HEK293 (cell line): Measurements from ENCODE around the gene EPS8.

Experiments used
- ZBTB20 ChIP-seq: fragments of 450-650 bp; formaldehyde crosslinking; IDR thresholded peaks from 2 replicates; pipeline ENCODE4 v1.5.1; 2016; ENCODE audit warnings: missing biosample characterization, missing genetic modification characterization
- ZEB2 ChIP-seq: fragments of 450-650 bp; formaldehyde crosslinking; IDR thresholded peaks from 2 replicates; pipeline ENCODE4 v1.5.1; 2016; ENCODE audit warnings: missing biosample characterization, missing genetic modification characterization
- ZFP3 ChIP-seq: fragments of 450-650 bp; formaldehyde crosslinking; IDR thresholded peaks from 2 replicates; pipeline ENCODE4 v1.5.1; 2016; ENCODE audit warnings: low read depth, missing biosample characterization, missing genetic modification characterization
- ZNF146 ChIP-seq: fragments of 450-650 bp; formaldehyde crosslinking; IDR thresholded peaks from 2 replicates; pipeline ENCODE4 v1.5.1; 2016; ENCODE audit warnings: missing biosample characterization, missing genetic modification characterization
- ZNF292 ChIP-seq: fragments of 450-650 bp; formaldehyde crosslinking; IDR thresholded peaks from 2 replicates; pipeline ENCODE4 v1.5.1; 2016; ENCODE audit warnings: low read depth, missing biosample characterization, missing genetic modification characterization, borderline replicate concordance
- ZNF549 ChIP-seq: fragments of 450-650 bp; IDR thresholded peaks from 2 replicates; pipeline ENCODE4 v1.5.1; 2018; ENCODE audit warnings: missing biosample characterization, missing genetic modification characterization, mild to moderate bottlenecking, inconsistent platforms, moderate library complexity
- ZNF555 ChIP-seq: fragments of 450-650 bp; formaldehyde crosslinking; conservative IDR thresholded peaks from 2 replicates; pipeline ENCODE4 v1.5.1; 2017; ENCODE audit warnings: missing biosample characterization, mild to moderate bottlenecking, missing genetic modification characterization, inconsistent platforms
- ZNF600 ChIP-seq: fragments of 450-650 bp; formaldehyde crosslinking; IDR thresholded peaks from 2 replicates; pipeline ENCODE4 v1.5.1; 2016; ENCODE audit warnings: missing biosample characterization, missing genetic modification characterization
- TF ChIP-seq, protein P1 (sequence below): fragments of 450-650 bp; formaldehyde crosslinking; IDR thresholded peaks from 2 replicates; pipeline ENCODE4 v1.5.1; 2016; ENCODE audit warnings: missing biosample characterization, missing genetic modification characterization

GRCh38 chr12:15670756-15671155, 118.4 kb downstream of the EPS8 start:
- TF ChIP-seq ZNF549 (tag by site-specific recombination) = no peak
- TF ChIP-seq, protein P1, sequence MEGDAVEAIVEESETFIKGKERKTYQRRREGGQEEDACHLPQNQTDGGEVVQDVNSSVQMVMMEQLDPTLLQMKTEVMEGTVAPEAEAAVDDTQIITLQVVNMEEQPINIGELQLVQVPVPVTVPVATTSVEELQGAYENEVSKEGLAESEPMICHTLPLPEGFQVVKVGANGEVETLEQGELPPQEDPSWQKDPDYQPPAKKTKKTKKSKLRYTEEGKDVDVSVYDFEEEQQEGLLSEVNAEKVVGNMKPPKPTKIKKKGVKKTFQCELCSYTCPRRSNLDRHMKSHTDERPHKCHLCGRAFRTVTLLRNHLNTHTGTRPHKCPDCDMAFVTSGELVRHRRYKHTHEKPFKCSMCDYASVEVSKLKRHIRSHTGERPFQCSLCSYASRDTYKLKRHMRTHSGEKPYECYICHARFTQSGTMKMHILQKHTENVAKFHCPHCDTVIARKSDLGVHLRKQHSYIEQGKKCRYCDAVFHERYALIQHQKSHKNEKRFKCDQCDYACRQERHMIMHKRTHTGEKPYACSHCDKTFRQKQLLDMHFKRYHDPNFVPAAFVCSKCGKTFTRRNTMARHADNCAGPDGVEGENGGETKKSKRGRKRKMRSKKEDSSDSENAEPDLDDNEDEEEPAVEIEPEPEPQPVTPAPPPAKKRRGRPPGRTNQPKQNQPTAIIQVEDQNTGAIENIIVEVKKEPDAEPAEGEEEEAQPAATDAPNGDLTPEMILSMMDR (tag by site-specific recombination) = no peak
- TF ChIP-seq ZNF292 (tag by site-specific recombination) = no peak
- TF ChIP-seq ZBTB20 (tag by site-specific recombination) = no peak
- no peak for TF ChIP-seq ZNF146 (tag by site-specific recombination)
- no peak for TF ChIP-seq ZNF555 (tag by site-specific recombination)
- TF ChIP-seq ZFP3 (tag by site-specific recombination) = no peak
- TF ChIP-seq ZEB2 (tag by site-specific recombination) = no peak
- TF ChIP-seq ZNF600 (tag by site-specific recombination) = no peak
